Urothelium cell line (cell line): ENCODE data around the gene CGGBP1.

Source experiments
- DNase-seq: peaks from one replicate; pipeline ENCODE4 v3.0.0; 2011; ENCODE audit warnings: low spot score, mixed read lengths
- FAIRE-seq: peaks from 2 replicates; lab custom pipeline; 2011; peaks lifted over from hg19 to GRCh38; lab: Jason Lieb, UNC

The CGGBP1 gene, protein sequence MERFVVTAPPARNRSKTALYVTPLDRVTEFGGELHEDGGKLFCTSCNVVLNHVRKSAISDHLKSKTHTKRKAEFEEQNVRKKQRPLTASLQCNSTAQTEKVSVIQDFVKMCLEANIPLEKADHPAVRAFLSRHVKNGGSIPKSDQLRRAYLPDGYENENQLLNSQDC

GRCh38 chr3:88058581-88059379, at the start of gene CGGBP1, which contains the start of gene ZNF654:
CGGBP1 (minus strand) TSS chr3:88059005; CDS start chr3:88055976, 3,029 bp downstream.
ZNF654 (plus strand) TSS chr3:88059255; CDS start chr3:88059320, 65 bp downstream.
- DNase-seq (peak; percentile 97), FAIRE-seq (peak; percentile 86)

DNA sequence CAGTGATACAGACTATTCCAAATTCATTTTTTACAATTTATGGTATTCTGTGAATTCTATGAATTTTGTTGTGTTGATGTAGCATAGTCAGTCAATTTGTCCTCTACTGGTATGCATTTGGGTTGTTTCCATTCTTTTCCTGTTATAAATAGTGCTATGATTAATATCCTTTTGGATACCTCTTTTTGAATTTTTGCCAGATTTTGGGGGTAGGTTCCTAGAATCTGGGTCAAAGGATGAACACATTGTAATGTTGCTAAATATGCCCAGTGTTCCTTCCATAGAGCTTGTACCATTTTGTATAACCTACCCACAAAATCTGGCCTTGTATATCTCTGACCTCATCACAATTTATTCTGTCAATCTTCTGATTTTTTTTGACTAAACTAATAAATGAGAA, 46.5 kb upstream of the CGGBP1 start:
- no peak for DNase-seq
- FAIRE-seq, result no peak

- DNase-seq, result no peak
- no peak for FAIRE-seq
These were observed 42.3 kb upstream of the CGGBP1 start for GRCh38 chr3:88101142-88101541.

DNA sequence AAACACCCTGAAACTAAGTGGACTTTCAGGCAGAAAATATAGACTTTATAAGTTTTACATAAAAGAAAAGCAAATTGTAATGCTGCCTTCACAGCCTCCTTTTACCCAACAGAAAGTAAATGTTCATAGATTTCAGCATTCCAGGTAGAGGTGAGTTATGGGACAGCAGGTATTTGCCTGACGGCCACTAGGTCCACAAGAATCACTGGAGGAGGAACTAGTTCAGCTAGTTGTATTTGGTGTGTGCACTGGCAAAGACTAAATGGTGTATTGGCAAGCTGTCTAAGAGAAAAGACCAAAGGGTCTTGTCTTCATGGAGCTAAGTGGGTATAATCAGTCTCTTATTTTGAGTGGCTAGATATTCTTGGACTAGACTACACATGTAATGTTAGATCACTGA, 34.5 kb upstream of the CGGBP1 start:
- DNase-seq (no peak), FAIRE-seq (no peak)

- FAIRE-seq, result no peak
- no peak for DNase-seq
These were observed 33.5 kb upstream of the CGGBP1 start for GRCh38 chr3:88092270-88092669.

DNA sequence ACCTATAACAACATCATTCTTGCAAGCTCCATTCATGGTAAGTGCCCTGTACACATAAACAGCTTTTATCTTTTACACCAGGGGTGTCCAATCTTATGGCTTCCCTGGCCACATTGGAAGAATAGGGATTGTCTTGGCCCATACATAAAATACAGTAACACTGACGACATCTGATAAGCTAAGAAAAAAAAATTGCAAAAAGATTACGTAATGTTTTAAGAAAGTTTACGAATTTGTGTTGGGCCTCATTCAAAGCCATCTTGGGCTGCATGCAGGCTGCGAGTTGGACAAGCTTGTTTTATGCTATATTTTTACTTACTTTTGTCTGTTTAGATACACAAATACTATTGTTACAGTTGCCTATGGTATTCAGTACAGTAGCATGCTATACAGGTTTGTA, 31.9 kb upstream of the CGGBP1 start:
- no peak for FAIRE-seq
- no peak for DNase-seq

GRCh38 chr3:88084097-88084501, 25.3 kb upstream of the CGGBP1 start:
- FAIRE-seq, result no peak

GRCh38 chr3:88082854-88083253, 24.0 kb upstream of the CGGBP1 start:
- FAIRE-seq, result no peak
- no peak for DNase-seq

More at GRCh38 chr3:88084097-88084501, 25.3 kb upstream of the CGGBP1 start:
- DNase-seq, result no peak

DNA sequence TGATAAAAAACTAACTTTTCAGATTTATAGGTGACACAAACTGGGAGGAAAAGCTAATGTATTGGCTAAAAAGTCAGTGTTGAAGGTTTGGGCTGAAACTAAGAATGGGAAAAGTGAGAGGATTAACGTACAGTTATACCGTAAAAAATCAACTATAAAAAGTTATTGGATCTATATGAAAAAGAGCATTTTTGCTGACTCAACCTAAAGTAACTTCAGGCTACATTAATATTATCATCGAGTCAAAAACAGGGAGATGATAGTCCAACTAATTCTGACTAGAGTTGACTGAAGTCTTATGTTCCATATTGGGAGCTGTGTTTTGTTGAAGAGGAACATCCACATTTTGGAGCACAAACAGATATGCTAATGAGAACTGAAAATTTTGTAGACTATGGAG, 20.1 kb upstream of the CGGBP1 start:
- FAIRE-seq (no peak), DNase-seq (no peak)

DNA sequence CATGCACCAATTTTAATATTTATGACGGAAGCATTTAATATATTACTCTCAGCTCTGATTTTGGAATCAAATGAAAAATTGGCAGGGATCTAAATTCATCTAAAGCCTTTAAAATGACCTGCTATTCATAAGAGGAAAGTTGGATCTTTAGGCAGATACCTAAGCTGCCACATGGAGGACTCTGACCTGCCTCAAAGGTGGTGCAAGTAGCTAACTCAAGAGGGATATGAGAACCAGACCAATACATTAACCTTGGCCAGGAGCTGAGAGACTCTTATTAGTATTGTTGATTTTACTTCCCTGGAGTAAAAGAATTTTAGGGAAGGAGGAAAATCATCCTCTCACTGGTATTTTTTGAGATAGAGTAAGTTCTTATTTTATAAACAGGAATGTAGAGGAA, 17.9 kb upstream of the CGGBP1 start:
- no peak for DNase-seq
- FAIRE-seq, result no peak

DNA sequence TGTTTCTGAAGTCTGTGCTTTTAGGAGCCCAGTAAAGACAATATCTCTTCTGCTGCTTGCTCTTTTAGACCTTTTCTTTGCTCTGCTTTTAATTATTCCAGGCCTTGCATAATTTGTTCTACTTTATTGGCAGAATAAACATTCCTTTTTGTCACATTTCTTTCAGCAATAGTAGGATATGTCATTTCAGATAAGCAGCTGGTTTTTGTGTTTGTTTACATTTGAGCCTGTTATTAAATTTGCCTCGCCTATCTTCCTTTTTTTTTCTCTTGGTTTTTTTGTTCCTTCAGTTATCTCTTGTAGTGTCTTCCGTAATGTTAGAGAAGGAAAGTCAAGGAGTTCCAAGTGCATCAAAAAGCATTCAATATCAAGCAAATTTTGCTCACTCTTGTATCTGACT, 16.7 kb upstream of the CGGBP1 start:
- no peak for DNase-seq
- no peak for FAIRE-seq

- FAIRE-seq (no peak), DNase-seq (no peak)
These were observed 16.3 kb upstream of the CGGBP1 start for GRCh38 chr3:88075072-88075471.

DNA sequence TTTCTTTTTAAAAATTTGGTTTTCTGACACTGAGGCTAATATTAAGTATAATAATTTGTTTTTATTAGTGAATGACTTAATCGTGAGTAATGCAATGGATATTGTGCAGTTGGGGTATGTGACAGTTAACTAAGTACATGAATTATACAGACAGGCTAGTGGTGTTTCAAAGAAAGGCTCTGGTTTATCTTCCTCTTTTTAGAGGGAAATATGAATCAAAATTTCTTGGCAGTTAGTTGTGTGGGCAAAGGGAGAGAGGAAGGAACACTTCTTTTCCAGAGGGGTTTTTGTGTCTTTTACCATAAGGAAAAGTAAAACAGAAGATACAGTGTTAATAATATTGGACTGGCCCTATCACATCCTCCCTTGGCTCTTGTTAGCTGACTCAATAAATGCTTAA, 2.9 kb upstream of the CGGBP1 start:
- DNase-seq (no peak), FAIRE-seq (no peak)

- peak; percentile 32 for DNase-seq
- no peak for FAIRE-seq
These were observed 770 bp upstream of the CGGBP1 start for GRCh38 chr3:88059380-88060170.

GRCh38 chr3:88058306-88058580, 562 bp downstream of the CGGBP1 start:
- no peak for FAIRE-seq
- DNase-seq, result no peak

DNA sequence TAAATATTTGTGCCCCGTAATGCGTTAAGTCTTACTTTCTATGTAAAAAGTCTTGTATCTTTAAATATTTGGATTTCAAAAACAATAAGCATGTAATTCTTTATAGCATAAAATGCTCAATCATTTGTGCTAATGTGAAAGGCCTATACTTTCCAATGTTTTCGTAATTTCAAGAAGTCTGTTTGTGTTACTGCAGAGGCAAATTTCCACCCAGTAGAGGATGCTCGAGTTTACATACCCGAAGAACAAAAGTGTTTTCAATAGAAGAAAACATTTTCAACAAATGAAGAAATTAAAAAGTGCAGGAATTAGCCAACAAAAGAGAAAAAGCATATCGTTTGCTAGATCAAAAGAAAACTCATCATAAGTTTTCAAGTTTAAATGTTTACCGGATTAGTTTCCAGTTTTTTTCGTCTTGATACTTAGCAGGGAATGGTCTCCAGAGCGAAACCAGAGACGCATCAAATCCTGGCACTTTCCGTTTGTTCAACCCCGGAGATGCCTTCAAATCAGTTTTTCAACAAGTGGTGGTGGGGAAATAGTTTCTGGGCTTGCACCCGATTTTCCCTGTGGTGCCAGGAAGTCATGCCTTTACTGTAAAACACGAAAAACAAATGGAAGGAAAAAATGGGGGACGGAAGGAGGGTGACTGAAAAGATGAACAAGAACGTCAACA, 1.0 kb downstream of the CGGBP1 start:
- DNase-seq, result no peak
- FAIRE-seq, result no peak

GRCh38 chr3:88046766-88047165, 12.0 kb downstream of the CGGBP1 start:
- DNase-seq, result no peak
- FAIRE-seq, result no peak

DNA sequence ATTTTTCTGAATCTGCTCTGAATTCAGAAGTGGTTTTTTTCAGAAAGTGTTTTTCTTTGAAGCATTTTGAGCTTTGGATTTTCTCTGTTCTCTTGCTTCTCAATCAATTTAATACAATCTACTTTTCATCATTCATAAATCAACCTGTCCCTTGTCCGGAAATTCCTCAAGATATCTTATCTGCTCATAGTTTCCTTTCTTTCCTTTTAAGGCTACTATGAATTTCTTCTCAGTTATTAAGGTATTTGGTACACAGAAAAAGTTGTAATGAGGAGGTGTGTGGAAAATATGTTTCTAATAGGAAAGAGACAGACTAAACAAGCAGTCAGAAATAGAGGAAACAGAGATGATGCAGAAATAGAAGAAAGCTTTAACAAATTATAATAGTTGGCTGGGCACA, 14.4 kb downstream of the CGGBP1 start:
- DNase-seq, result no peak
- no peak for FAIRE-seq

GRCh38 chr3:88041005-88041404, 17.8 kb downstream of the CGGBP1 start:
- FAIRE-seq (no peak), DNase-seq (no peak)

GRCh38 chr3:88040529-88040928, 18.3 kb downstream of the CGGBP1 start:
- FAIRE-seq, result no peak
- DNase-seq, result no peak

DNA sequence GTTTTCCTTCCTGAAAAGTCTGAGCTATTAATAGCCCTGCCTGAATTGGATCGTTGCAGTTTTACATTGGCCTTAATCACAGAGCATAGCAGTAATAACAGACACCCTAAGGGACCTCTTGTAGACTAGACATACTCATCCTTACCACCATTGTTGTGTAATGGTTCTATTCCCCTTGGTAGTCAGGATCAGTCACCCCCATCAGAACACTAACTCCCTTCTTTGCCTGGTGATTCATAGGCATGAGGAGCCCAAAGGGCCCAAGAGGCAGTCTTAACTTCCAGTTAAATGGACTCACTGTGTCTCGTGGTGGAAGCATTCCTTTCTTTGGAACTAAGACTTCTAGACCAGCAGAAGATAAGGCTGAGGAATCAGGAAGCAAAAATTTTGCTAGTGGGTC, 20.2 kb downstream of the CGGBP1 start:
- DNase-seq, result no peak
- no peak for FAIRE-seq
